ENCODE data around the gene C4orf50.
"Not testable (repeated sequence)": the region's sequence is repeated elsewhere in the genome, so short reads cannot be mapped to it uniquely, and the experiment has no call there.

DNA sequence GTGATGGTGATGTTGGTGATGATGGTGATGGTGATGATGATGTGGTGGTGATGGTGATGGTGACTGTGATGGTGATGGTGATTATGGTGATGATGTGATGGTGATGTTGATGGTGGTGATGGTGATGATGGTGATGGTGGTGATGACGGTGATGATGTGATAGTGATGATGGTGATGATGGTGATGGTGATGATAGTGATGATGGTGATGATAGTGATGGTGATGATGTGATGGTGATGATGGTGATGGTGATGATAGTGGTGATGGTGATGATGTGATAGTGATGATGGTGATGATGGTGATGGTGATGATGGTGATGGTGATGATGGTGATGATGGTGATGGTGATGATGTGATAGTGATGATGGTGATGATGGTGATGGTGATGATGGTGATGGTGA, 14.7 kb downstream of the C4orf50 start:
- TF ChIP-seq, protein P1, sequence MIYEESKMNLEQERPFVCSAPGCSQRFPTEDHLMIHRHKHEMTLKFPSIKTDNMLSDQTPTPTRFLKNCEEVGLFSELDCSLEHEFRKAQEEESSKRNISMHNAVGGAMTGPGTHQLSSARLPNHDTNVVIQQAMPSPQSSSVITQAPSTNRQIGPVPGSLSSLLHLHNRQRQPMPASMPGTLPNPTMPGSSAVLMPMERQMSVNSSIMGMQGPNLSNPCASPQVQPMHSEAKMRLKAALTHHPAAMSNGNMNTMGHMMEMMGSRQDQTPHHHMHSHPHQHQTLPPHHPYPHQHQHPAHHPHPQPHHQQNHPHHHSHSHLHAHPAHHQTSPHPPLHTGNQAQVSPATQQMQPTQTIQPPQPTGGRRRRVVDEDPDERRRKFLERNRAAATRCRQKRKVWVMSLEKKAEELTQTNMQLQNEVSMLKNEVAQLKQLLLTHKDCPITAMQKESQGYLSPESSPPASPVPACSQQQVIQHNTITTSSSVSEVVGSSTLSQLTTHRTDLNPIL (CRISPR knock-in tag; IDR thresholded peaks at IDR 0.05; ENCODE audit: low read depth): not testable (repeated sequence)
- TF ChIP-seq ESRRG (CRISPR knock-in tag; IDR thresholded peaks at IDR 0.05); GLIS3 (CRISPR knock-in tag; IDR thresholded peaks at IDR 0.05); BACH2 (CRISPR knock-in tag; IDR thresholded peaks at IDR 0.05; ENCODE audit: borderline replicate concordance); TOX (CRISPR knock-in tag; IDR thresholded peaks at IDR 0.05; ENCODE audit: borderline replicate concordance); CSDC2 (CRISPR knock-in tag; IDR thresholded peaks at IDR 0.05); ZC3H10 (CRISPR knock-in tag; IDR thresholded peaks at IDR 0.05); ZFP30 (CRISPR knock-in tag; IDR thresholded peaks at IDR 0.05); PPARA (CRISPR knock-in tag; IDR thresholded peaks at IDR 0.05; ENCODE audit: borderline replicate concordance); ZFP3 (CRISPR knock-in tag; IDR thresholded peaks at IDR 0.05): not testable (repeated sequence)
- TF ChIP-seq, protein P2, sequence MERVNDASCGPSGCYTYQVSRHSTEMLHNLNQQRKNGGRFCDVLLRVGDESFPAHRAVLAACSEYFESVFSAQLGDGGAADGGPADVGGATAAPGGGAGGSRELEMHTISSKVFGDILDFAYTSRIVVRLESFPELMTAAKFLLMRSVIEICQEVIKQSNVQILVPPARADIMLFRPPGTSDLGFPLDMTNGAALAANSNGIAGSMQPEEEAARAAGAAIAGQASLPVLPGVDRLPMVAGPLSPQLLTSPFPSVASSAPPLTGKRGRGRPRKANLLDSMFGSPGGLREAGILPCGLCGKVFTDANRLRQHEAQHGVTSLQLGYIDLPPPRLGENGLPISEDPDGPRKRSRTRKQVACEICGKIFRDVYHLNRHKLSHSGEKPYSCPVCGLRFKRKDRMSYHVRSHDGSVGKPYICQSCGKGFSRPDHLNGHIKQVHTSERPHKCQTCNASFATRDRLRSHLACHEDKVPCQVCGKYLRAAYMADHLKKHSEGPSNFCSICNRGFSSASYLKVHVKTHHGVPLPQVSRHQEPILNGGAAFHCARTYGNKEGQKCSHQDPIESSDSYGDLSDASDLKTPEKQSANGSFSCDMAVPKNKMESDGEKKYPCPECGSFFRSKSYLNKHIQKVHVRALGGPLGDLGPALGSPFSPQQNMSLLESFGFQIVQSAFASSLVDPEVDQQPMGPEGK (CRISPR knock-in tag; IDR thresholded peaks at IDR 0.05; ENCODE audit: borderline replicate concordance): not testable (repeated sequence)
- TF ChIP-seq, protein P3, sequence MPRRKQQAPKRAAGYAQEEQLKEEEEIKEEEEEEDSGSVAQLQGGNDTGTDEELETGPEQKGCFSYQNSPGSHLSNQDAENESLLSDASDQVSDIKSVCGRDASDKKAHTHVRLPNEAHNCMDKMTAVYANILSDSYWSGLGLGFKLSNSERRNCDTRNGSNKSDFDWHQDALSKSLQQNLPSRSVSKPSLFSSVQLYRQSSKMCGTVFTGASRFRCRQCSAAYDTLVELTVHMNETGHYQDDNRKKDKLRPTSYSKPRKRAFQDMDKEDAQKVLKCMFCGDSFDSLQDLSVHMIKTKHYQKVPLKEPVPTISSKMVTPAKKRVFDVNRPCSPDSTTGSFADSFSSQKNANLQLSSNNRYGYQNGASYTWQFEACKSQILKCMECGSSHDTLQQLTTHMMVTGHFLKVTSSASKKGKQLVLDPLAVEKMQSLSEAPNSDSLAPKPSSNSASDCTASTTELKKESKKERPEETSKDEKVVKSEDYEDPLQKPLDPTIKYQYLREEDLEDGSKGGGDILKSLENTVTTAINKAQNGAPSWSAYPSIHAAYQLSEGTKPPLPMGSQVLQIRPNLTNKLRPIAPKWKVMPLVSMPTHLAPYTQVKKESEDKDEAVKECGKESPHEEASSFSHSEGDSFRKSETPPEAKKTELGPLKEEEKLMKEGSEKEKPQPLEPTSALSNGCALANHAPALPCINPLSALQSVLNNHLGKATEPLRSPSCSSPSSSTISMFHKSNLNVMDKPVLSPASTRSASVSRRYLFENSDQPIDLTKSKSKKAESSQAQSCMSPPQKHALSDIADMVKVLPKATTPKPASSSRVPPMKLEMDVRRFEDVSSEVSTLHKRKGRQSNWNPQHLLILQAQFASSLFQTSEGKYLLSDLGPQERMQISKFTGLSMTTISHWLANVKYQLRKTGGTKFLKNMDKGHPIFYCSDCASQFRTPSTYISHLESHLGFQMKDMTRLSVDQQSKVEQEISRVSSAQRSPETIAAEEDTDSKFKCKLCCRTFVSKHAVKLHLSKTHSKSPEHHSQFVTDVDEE (CRISPR knock-in tag; IDR thresholded peaks at IDR 0.05): not testable (repeated sequence)

Data from SK-N-SH treated with all-trans-retinoic acid at 6 μM for 48 hours (cell line).